ENCODE measurements around the gene FAM32A. TPM values are rescaled to one million over a fixed set of nuclear protein-coding genes. Genes with fewer than 3 reads are reported as not detected.
A peak's percentile ranks its signal among the peaks of the same experiment; 100 is the strongest.

FAM32A gene
- total and polyA plus RNA-seq, 7 donors = 26.3 to 133 (median 44.2) TPM

GRCh38 chr19:16213076-16213475 lies 27.9 kb downstream of the FAM32A start:
- Histone ChIP-seq H3K36me3 (ENCODE audit: insufficient read depth in 1 of 2, low read depth in 1 of 2) (peaks cover 8 to 65% of the 10 kb centered on the region in 2 donors), H3K9me3 (no peaks in the 10 kb centered on the region)
- intact Hi-C loops (cut with DNase I) = no loop called here

GRCh38 chr19:16216744-16217670 lies 31.8 kb downstream of the FAM32A start:
- WGBS, 3 donors = 77 to 85% (median 80%) methylated on average over 13 of the region's 13 CpGs
- Histone ChIP-seq H3K36me3 (ENCODE audit: insufficient read depth in 1 of 2, low read depth in 1 of 2) (peaks cover 7 to 35% of the 10 kb centered on the region in 2 donors), H3K27ac (no peak overlapping the region), H3K4me1 (no peaks in the 10 kb centered on the region), H3K27me3 (ENCODE audit: insufficient read depth in 3 of 3, low read length in 2 of 3) (no peaks in the 10 kb centered on the region), H3K9me3 (peaks cover 16% of the 10 kb centered on the region), H3K4me3 (no peak overlapping the region)
- intact Hi-C loops (cut with DNase I) = no loop called here
- ATAC-seq (peak in 2 of 4 donors; percentile 17 to 31), DNase-seq (no peak)
- no peak for TF ChIP-seq CTCF (IDR thresholded peaks at IDR 0.05)

More at GRCh38 chr19:16213076-16213475, 27.9 kb downstream of the FAM32A start:
- ATAC-seq (no peak), DNase-seq (no peak)
- TF ChIP-seq CTCF (IDR thresholded peaks at IDR 0.05) = no peak
- no peaks in the 10 kb centered on the region for H3K4me1 ChIP-seq
- no peak overlapping the region for H3K27ac ChIP-seq
- no peaks in the 10 kb centered on the region for H3K27me3 ChIP-seq (ENCODE audit: insufficient read depth in 3 of 3, low read length in 2 of 3)
- no peak overlapping the region for H3K4me3 ChIP-seq

- DNase-seq = no peak
- WGBS, 3 donors = 83 to 90% (median 89%) methylated on average over 16 of the region's 16 CpGs
- Histone ChIP-seq H3K36me3 (ENCODE audit: insufficient read depth in 1 of 2, low read depth in 1 of 2) (peaks cover 7 to 39% of the 10 kb centered on the region in 2 donors), H3K4me1 (no peaks in the 10 kb centered on the region), H3K9me3 (peaks cover 20% of the 10 kb centered on the region), H3K27me3 (ENCODE audit: insufficient read depth in 3 of 3, low read length in 2 of 3) (no peaks in the 10 kb centered on the region), H3K4me3 (no peak overlapping the region), H3K27ac (no peak overlapping the region)
- intact Hi-C loops (cut with DNase I) = no loop called here
- no peak for TF ChIP-seq CTCF (IDR thresholded peaks at IDR 0.05)
- ATAC-seq = peak in 2 of 4 donors; percentile 14 to 22
These were observed 32.7 kb downstream of the FAM32A start for GRCh38 chr19:16217716-16218451.

- no peaks in the 10 kb centered on the region for H3K27me3 ChIP-seq (ENCODE audit: insufficient read depth in 3 of 3, low read length in 2 of 3)
- no peak for TF ChIP-seq CTCF (IDR thresholded peaks at IDR 0.05)
- H3K27ac ChIP-seq = no peak overlapping the region
- WGBS, 3 donors = 92 to 96% (median 94%) methylated on average over 2 of the region's 2 CpGs
- H3K36me3 ChIP-seq (ENCODE audit: insufficient read depth in 1 of 2, low read depth in 1 of 2) = peaks cover 7 to 49% of the 10 kb centered on the region in 2 donors
- H3K9me3 ChIP-seq = peaks cover 20% of the 10 kb centered on the region
- no peaks in the 10 kb centered on the region for H3K4me1 ChIP-seq
- DNase-seq = no peak
- H3K4me3 ChIP-seq = no peak overlapping the region
- intact Hi-C loops (cut with DNase I) = no loop called here
- ATAC-seq = no peak
These were observed 33.6 kb downstream of the FAM32A start for GRCh38 chr19:16218851-16219250.
